ENCODE data around the gene PLCH2.

DNA sequence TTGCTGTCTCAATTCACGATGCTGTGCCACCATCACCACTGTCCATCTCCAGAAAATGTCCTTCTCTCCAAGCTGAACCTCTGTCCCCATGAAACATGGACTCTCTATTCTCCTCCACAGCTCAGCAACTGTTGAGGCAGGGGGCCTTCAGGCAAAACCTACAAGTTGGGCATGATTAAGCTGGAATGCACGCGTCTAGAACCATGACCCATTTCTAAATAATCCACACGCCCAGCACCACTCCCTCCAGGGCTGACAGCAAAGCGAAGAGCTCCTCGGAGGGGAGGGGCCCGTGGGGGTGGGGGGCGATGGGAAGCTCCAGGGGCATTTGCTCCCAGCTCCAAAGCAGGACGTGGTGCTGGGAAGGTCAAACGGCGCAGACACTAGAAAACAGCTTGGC, 57.3 kb downstream of the PLCH2 start:
- no peak for TF ChIP-seq POLR2AphosphoS5 (IDR thresholded peaks at IDR 0.05; ENCODE audit: low read depth, low read length)
- TF ChIP-seq TAF1 (IDR thresholded peaks at IDR 0.05; ENCODE audit: borderline replicate concordance, low read depth, low read length): no peak
- no peak for TF ChIP-seq POLR2A (IDR thresholded peaks at IDR 0.05; ENCODE audit: low read depth, low read length)

Measured in GM12892 (cell line).